HG03103 (cell line): ENCODE measurements around the gene HSPA2.
"Not testable (repeated sequence)": the region's sequence is repeated elsewhere in the genome, so short reads cannot be mapped to it uniquely, and the experiment has no call there.

Experiments
- ATAC-seq: cut with Tn5 transposase; IDR thresholded peaks from one replicate; pipeline ENCODE4 v1.9.1; 2021; ENCODE audit warnings: low read depth; ENCODE audit not compliant: unreplicated experiment

The HSPA2 gene

GRCh38 chr14:64510825-64511671 is 29.5 kb upstream of the HSPA2 start:
- ATAC-seq = no peak

DNA sequence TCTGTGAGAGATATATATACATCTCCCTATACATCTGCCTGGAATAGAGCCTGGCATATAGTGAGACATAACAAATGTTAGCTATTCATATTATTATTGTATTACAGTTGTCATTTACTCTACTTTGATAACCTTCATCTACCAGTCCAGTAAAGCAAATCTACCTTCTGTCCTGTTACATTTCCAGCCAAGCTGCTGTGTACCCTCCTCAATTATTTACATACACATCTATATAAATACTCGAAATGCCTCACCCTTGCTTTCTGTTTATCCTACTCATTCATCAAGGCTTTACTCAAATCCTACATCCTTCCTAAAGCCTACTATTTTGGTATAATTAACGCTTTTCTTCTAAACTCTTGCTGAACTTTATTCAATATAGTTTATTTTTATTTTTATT is 27.3 kb upstream of the HSPA2 start:
- ATAC-seq = no peak

DNA sequence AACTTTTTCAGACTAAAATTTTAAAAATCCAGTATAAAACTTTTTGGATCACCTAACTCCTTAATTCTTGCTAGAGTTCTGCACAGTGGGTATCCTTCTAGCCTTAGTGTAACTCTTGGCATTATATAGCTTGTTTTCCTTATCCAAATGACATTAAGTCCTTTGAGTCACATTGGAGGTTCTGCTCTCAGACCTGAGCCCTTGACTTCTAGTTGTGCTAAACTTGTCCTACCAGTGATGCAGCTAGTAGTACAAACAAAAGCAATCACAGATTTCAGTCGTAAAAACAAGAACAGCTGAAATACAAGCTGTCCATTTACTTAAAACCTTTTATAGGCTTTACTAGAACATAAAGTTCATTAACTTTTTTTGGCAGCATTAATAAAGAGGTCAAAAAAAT is 25.5 kb upstream of the HSPA2 start:
- ATAC-seq = no peak

DNA sequence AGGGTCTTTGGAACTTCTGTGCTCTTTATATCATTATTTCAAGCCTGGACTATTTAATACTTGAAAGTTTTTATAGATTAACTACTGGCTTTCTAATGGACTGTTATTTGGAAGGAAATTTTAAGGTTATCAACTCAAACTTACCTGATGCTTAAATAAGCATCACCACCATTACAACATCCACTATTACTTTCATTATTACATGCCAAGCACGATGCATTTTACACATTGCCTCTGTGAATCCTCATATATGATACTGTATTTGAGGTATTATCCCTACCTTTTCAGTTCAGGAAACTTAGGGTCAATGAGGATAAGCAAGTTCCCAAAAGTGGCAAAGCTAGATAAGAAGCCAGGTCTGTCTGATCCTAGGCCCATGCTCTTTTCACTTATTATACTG is 23.6 kb upstream of the HSPA2 start:
- ATAC-seq = no peak

GRCh38 chr14:64517667-64518066 is 22.9 kb upstream of the HSPA2 start:
- ATAC-seq = not testable (repeated sequence)

DNA sequence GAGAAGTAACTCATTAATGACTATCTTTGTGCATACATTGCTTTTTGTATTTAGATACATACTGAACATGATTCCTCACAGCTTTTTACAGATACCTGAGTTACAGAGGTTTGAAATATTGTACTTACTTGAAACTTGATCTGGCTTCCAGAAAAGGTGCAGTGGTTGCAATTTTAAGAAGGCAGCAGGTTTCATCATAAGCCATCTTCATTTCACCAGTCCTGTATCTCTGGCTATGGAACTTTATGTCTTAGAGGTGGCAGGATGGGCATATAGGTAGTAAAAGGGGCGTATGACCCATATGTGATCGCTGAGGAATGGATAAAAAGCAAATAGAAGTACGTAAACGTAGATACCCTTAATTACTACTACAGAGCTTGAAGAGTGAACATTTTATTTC is 22.3 kb upstream of the HSPA2 start:
- no peak for ATAC-seq

DNA sequence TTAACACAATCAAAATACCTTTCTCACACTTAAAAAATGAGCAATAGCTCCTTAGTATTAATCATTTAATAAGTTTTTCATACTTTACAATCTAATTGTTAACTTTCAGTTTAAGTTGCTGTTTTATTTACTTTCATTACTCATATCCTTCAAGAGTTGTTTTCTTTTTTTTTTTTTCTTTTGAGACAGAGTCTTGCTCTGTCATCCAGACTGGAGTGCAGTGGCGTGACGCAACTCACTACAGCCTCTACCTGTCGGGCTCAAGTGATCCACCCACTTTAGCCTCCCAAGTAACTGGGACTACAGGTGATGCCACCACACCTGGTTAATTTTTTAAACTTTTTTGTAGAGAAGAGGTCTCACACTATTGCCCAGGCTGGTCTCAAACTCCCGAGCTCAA is 19.8 kb upstream of the HSPA2 start:
- ATAC-seq = no peak

- no peak for ATAC-seq
Observed at GRCh38 chr14:64522591-64523355, 17.8 kb upstream of the HSPA2 start.

DNA sequence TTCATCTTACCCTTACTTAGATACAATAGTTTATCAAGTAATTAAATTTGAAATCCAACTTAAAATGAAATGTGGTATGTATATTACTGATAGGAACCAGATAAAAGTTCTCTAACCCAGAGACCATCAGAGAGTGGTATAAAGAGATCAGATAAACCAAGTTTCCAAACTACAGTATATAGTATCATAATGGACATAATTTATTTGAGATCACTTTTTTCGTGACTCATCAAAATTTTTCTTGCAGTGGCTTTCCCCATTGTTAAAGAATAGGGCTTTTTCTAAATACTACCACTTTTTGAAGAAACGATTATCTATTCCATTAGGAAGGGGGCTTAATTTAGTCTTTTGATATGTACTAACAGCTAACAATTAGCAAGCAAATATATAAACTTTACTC is 15.2 kb upstream of the HSPA2 start:
- no peak for ATAC-seq

DNA sequence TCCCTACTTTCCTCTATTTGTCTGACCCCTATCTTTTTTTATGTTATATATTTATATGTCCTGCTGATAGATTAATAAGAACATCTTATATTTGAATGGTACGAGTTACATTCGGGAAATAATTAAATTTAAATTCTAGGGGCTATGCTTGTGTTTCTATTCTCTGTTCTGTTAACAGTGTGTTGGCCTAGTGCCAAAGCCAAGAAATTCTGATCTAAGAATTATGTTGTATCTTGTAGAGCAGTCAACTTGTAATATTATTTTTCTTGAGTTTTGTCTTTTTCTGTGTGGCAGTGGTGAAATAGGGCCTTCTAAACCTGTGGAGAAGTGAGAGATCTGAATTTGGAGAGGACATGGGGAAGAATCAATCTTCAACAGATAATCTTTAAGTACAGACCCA is 9.0 kb upstream of the HSPA2 start:
- no peak for ATAC-seq

GRCh38 chr14:64536488-64537245 is 3.9 kb upstream of the HSPA2 start:
- no peak for ATAC-seq

DNA sequence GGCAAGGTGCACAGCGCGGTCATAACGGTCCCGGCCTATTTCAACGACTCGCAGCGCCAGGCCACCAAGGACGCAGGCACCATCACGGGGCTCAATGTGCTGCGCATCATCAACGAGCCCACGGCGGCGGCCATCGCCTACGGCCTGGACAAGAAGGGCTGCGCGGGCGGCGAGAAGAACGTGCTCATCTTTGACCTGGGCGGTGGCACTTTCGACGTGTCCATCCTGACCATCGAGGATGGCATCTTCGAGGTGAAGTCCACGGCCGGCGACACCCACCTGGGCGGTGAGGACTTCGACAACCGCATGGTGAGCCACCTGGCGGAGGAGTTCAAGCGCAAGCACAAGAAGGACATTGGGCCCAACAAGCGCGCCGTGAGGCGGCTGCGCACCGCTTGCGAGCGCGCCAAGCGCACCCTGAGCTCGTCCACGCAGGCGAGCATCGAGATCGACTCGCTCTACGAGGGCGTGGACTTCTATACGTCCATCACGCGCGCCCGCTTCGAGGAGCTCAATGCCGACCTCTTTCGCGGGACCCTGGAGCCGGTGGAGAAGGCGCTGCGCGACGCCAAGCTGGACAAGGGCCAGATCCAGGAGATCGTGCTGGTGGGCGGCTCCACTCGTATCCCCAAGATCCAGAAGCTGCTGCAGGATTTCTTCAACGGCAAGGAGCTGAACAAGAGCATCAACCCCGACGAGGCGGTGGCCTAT is 875 bp downstream of the HSPA2 start:
- ATAC-seq = no peak

DNA sequence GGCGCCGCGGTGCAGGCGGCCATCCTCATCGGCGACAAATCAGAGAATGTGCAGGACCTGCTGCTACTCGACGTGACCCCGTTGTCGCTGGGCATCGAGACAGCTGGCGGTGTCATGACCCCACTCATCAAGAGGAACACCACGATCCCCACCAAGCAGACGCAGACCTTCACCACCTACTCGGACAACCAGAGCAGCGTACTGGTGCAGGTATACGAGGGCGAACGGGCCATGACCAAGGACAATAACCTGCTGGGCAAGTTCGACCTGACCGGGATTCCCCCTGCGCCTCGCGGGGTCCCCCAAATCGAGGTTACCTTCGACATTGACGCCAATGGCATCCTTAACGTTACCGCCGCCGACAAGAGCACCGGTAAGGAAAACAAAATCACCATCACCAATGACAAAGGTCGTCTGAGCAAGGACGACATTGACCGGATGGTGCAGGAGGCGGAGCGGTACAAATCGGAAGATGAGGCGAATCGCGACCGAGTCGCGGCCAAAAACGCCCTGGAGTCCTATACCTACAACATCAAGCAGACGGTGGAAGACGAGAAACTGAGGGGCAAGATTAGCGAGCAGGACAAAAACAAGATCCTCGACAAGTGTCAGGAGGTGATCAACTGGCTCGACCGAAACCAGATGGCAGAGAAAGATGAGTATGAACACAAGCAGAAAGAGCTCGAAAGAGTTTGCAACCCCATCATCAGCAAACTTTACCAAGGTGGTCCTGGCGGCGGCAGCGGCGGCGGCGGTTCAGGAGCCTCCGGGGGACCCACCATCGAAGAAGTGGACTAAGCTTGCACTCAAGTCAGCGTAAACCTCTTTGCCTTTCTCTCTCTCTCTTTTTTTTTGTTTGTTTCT is 1.7 kb downstream of the HSPA2 start:
- ATAC-seq = no peak

GRCh38 chr14:64542836-64543201 is 2.3 kb downstream of the HSPA2 start:
- ATAC-seq = no peak

DNA sequence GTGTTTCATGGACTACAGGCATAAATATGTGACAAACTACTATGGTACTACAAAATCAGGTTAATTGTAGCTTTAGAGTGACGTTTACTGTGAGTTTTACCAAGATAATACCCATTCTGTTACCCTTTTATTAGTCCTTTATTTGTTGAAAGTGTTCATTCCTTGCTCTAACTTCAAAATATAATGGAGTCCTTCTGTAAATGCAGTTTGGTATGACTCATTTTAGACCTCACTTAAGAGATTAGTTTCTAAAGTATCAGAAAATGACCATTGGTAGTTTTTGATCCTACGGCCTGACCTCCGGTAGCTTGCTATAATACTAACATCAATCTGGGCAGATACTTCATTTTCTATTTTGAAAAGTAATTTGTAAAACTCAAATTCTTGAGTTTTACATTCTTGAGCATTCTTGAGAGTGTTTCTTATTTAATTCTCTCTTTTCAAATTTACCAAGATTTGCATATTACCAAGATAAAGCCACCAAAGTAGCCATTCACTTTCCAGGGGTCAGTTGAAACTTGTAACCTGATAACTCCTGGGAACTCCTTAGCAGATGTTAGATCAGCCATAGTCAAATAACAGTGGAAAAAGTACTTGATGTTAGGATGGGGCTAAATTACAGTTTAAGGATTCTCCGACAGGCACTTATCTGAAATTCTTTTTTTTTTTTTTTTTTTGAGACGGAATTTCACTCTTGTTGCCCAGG is 4.2 kb downstream of the HSPA2 start:
- no peak for ATAC-seq

DNA sequence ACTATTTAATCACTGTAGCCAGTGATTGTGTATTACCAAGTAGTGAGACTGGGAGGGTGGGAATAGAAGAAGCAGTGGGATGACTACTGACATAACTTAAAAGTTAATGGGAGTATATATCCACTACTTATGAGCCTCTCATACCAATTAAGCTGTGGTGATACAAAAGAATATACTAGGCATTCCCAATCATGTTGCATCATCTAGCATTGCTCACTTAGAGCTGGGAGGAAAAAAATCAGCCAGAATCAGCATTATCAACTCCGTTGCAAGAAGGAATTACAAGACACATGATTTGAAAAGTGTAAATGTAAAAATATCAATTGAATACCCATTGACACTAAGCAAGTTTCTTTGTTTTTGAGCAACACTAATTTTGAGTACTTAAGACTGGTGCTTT is 8.5 kb downstream of the HSPA2 start:
- ATAC-seq = no peak

DNA sequence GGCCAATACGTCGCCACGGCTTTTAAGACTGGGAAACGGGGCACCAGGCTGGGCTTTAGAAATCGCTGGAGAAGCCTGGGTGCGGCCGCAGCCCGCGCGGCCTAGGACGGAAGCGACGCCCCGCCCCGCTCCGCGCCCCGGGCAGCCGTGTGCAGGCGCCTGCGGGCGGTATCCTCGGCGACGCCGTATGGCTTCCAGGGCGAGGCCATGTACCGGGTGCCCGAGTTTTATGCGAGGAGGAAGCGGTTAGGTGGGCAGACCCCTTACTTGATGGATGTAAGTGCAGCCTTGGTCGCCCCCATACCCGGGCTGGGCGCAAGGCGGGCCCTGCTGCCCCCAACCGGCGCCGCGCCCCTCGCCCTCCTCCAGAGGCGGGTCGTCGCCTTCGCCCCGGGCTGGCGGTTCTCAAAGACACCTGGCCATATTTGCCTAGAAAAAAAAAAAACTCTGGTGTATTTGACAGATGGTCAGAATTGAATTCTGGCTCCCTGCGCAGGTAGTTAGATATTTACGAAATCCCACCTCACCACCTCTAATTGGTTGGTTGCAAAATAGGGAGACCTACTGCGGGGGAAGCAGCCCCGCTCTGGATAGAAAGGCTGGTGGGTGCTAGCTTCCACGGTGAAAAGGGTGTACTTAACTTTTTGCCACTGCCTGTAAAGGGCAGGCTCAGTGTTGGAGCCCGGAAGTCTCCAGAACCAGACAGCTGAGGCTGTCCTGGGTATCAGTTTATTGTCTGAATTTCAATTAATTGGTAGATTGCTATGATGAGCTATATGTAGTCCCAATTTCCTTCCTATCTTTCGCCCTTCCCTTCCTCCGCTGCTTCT is 9.5 kb downstream of the HSPA2 start, which contains the start of gene PPP1R36:
TSS of gene PPP1R36 (plus strand) at position 171 of the 830 bp plus-strand sequence. CDS start at position 208, 37 bp downstream.
- ATAC-seq = no peak
